Smooth muscle cell of bladder (primary cell): ENCODE data around the gene MFSD1. TPM values are rescaled to one million over a fixed set of nuclear protein-coding genes. Genes with fewer than 3 reads are reported as not detected.

Experiments used
- total RNA-seq: library from RNA; depleted of rRNA; stranded (reverse); fragments of >200 nt; gene quantifications from 2 replicates; pipeline ENCODE4 v1.2.3, GENCODE V29; 2014

MFSD1 gene, protein sequence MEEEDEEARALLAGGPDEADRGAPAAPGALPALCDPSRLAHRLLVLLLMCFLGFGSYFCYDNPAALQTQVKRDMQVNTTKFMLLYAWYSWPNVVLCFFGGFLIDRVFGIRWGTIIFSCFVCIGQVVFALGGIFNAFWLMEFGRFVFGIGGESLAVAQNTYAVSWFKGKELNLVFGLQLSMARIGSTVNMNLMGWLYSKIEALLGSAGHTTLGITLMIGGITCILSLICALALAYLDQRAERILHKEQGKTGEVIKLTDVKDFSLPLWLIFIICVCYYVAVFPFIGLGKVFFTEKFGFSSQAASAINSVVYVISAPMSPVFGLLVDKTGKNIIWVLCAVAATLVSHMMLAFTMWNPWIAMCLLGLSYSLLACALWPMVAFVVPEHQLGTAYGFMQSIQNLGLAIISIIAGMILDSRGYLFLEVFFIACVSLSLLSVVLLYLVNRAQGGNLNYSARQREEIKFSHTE
- 99.7 and 130 TPM in 2 replicates for total RNA-seq

DNA sequence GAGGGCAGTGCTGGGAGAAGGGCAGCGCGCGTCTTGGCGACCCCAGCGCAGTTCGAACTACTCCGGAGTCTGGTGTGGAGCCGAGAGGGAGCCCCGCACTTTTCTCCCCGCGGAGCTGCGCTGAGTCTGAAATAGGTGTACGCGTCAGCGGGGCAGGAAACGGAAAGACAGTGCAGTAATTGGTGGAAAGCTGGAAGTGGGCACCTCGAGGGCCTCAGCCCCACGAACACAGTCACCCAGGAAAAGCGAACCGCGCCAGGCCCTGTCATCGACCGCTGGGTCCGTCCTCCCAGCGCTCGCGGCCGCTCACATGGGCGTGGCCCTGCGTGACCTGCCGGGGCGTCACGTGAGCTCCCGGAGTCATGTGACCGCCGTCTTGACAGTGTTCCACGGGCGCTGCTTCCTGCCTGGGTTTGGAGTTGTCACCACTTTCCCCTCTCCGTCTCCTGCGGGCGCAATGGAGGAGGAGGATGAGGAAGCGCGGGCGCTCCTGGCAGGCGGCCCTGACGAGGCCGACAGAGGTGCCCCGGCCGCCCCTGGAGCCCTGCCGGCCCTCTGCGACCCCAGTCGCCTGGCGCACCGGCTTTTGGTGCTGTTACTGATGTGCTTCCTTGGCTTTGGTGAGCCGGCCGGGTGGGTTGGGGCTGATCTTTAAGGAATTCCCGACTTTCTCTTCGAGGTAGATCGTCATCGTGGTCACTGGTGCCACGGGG is at the start of gene MFSD1:
TSS of gene MFSD1 (plus strand) at position 359 of the 713 bp plus-strand sequence. CDS start at position 458, 99 bp downstream.

Other genes starting within 250 kb of the MFSD1 start
- 8.1 and 12.9 TPM in 2 replicates for gene MLF1, start 230.9 kb upstream of the MFSD1 start, total RNA-seq
- 27.3 and 30.0 TPM in 2 replicates for gene GFM1, start 157.5 kb upstream of the MFSD1 start, total RNA-seq
- gene LXN, start 129.4 kb upstream of the MFSD1 start, total RNA-seq, result 263 and 294 TPM in 2 replicates
- gene RARRES1, start 69.6 kb upstream of the MFSD1 start, total RNA-seq, result 76.4 and 166 TPM in 2 replicates